ENCODE data around the gene SERPINB1.

DNA sequence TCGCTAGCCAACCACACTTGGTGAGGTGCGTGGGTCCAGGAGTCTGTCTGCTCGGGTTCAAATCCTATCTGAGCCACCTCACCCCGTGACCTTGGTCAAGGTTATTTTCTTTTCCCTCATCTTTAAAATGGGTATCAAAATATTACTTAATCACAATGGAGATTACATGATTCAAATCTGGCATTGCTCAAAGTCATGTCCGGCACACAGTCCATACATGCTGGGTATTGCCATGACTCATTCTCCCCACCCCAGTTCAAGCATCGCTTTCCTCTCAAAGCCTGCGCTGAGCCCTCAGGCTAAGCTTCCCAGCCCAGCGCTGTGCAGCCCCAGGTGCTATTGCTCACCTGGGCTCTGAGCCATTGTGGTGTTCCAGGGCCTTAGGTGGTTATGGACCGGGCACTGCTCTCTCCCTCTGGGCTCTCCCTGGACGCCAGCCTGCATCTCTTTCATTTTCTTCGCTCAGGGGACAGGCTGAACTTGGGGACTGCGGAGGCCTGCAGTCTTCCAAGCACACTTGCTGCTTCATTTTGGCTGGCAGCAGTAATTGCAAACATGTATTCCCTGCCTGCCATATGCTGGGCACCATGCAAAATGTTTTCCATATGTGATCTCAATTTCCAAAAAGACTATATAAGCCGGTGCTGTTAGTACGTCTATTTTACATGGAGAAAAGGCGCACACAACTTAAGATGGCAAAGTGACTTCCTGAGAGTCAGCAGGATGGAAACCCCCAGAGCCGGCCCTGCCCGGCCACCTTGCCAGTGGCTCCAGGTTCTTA lies 49.1 kb downstream of the SERPINB1 start:
- TF ChIP-seq, protein P1, sequence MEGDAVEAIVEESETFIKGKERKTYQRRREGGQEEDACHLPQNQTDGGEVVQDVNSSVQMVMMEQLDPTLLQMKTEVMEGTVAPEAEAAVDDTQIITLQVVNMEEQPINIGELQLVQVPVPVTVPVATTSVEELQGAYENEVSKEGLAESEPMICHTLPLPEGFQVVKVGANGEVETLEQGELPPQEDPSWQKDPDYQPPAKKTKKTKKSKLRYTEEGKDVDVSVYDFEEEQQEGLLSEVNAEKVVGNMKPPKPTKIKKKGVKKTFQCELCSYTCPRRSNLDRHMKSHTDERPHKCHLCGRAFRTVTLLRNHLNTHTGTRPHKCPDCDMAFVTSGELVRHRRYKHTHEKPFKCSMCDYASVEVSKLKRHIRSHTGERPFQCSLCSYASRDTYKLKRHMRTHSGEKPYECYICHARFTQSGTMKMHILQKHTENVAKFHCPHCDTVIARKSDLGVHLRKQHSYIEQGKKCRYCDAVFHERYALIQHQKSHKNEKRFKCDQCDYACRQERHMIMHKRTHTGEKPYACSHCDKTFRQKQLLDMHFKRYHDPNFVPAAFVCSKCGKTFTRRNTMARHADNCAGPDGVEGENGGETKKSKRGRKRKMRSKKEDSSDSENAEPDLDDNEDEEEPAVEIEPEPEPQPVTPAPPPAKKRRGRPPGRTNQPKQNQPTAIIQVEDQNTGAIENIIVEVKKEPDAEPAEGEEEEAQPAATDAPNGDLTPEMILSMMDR (IDR thresholded peaks at IDR 0.05; ENCODE audit: borderline replicate concordance, extremely low read depth, low read length, poor library complexity, severe bottlenecking): no peak
- no peak for TF ChIP-seq EZH2 (IDR thresholded peaks at IDR 0.05; ENCODE audit: borderline replicate concordance, low read depth, low read length, severe bottlenecking)
